Fibroblast of lung (primary cell): Measurements from ENCODE around the gene ZNF747. TPM values are rescaled to one million over a fixed set of nuclear protein-coding genes. Genes with fewer than 3 reads are reported as not detected.

Source experiments
- DNase-seq, 2 donors: peaks; one replicate each; pipeline versions ENCODE4 v3.0.0 to v3.0.0-alpha.2; 2010; ENCODE audit warnings: low read depth in 2 of 2
- H2AFZ ChIP-seq: 2 replicates; pipeline ENCODE4 v1.5.1; 2012; ENCODE audit warnings: low read length, control low read depth, inconsistent platforms
- H3K27ac ChIP-seq: 2 replicates; pipeline ENCODE4 v1.5.1; 2011; ENCODE audit warnings: low read length, control low read depth; ENCODE audit not compliant: insufficient read depth
- H3K27me3 ChIP-seq: 2 replicates; pipeline ENCODE4 v1.5.1; 2011; ENCODE audit warnings: mild to moderate bottlenecking, low read length; ENCODE audit not compliant: control insufficient read depth, insufficient read depth
- H3K36me3 ChIP-seq: 2 replicates; pipeline ENCODE4 v1.5.1; 2011; ENCODE audit warnings: low read length; ENCODE audit not compliant: control insufficient read depth, insufficient read depth
- H3K4me1 ChIP-seq: 2 replicates; pipeline ENCODE4 v1.5.1; 2011; ENCODE audit warnings: low read length; ENCODE audit not compliant: control insufficient read depth, insufficient read depth; ENCODE audit errors: extremely low read depth
- H3K4me2 ChIP-seq: 2 replicates; pipeline ENCODE4 v1.5.1; 2011; ENCODE audit warnings: low read length, control low read depth; ENCODE audit not compliant: insufficient read depth; ENCODE audit errors: extremely low read depth
- H3K4me3 ChIP-seq, 4 experiments: fragments of 200-600 bp in 1 of 4; sonication (generic) in 1 of 4; replicated peaks in 1 of 4; 2 replicates each; pipeline ENCODE4 v1.5.1; 2011 to 2016; ENCODE audit warnings: low read length in 4 of 4, low read depth in 3 of 4, mild to moderate bottlenecking in 3 of 4, control low read depth in 2 of 4, inconsistent platforms in 1 of 4, mixed read lengths in 1 of 4; ENCODE audit not compliant: insufficient read depth in 1 of 4; ENCODE audit errors: control extremely low read depth in 1 of 4
- H3K79me2 ChIP-seq: 2 replicates; pipeline ENCODE4 v1.5.1; 2012; ENCODE audit warnings: mild to moderate bottlenecking, low read length, inconsistent platforms; ENCODE audit not compliant: control insufficient read depth, insufficient read depth
- H3K9ac ChIP-seq: 2 replicates; pipeline ENCODE4 v1.5.1; 2011; ENCODE audit warnings: mild to moderate bottlenecking, low read length, control low read depth; ENCODE audit not compliant: insufficient read depth
- H3K9me3 ChIP-seq: 2 replicates; pipeline ENCODE4 v1.5.1; 2012; ENCODE audit warnings: low read depth, low read length; ENCODE audit not compliant: control insufficient read depth, insufficient read depth
- H4K20me1 ChIP-seq: 2 replicates; pipeline ENCODE4 v1.5.1; 2011; ENCODE audit warnings: low read length; ENCODE audit not compliant: control insufficient read depth, insufficient read depth; ENCODE audit errors: extremely low read depth
- EZH2 ChIP-seq: IDR thresholded peaks from 2 replicates; pipeline ENCODE4 v1.5.1; 2012; ENCODE audit warnings: low read length, control low read depth, mild to moderate bottlenecking; ENCODE audit errors: missing control alignments
- polyA plus RNA-seq, 2 donors: library from polyadenylated mRNA; depleted of rRNA in 1 of 2; stranded (reverse) in 1 of 2; unstranded in 1 of 2; fragments of >200 nt; gene quantifications; 2 replicates each; pipeline ENCODE4 v1.2.1, GENCODE V29; 2011 to 2012; ENCODE audit warnings: missing spikeins in 1 of 2
- total RNA-seq: library from RNA; depleted of rRNA; stranded (reverse); fragments of >200 nt; gene quantifications from 2 replicates; pipeline ENCODE4 v1.2.1, GENCODE V29; 2014
- TF ChIP-seq, protein P1 (sequence below), 2 donors: IDR thresholded peaks in 1 of 2; conservative IDR thresholded peaks in 1 of 2; 1 replicate in 1 of 2; 2 replicates in 1 of 2; pipeline ENCODE4 v1.5.1; 2011 to 2012; ENCODE audit warnings: low read length in 2 of 2, control low read depth in 1 of 2, inconsistent platforms in 1 of 2, low read depth in 1 of 2, mild to moderate bottlenecking in 1 of 2

ZNF747 gene
- total and polyA plus RNA-seq, 2 donors (not counting 1 experiment from before 2014, with no cell fraction given), result 4.4 to 10.6 TPM

- no peak overlapping the region for H3K4me3 ChIP-seq
- H3K79me2 ChIP-seq, result peaks cover 8% of the 10 kb centered on the region
- H2AFZ ChIP-seq, result no peak overlapping the region
- H3K4me1 ChIP-seq, result no peaks in the 10 kb centered on the region
- no peaks in the 10 kb centered on the region for H3K9me3 ChIP-seq
- H3K27ac ChIP-seq, result no peak overlapping the region
- no peak overlapping the region for H3K9ac ChIP-seq
- H3K4me2 ChIP-seq, result no peak overlapping the region
- DNase-seq, result no peak
- peaks cover 10% of the 10 kb centered on the region for H3K36me3 ChIP-seq
- H4K20me1 ChIP-seq, result no peaks in the 10 kb centered on the region
- TF ChIP-seq EZH2, result no peak
- TF ChIP-seq, protein P1, sequence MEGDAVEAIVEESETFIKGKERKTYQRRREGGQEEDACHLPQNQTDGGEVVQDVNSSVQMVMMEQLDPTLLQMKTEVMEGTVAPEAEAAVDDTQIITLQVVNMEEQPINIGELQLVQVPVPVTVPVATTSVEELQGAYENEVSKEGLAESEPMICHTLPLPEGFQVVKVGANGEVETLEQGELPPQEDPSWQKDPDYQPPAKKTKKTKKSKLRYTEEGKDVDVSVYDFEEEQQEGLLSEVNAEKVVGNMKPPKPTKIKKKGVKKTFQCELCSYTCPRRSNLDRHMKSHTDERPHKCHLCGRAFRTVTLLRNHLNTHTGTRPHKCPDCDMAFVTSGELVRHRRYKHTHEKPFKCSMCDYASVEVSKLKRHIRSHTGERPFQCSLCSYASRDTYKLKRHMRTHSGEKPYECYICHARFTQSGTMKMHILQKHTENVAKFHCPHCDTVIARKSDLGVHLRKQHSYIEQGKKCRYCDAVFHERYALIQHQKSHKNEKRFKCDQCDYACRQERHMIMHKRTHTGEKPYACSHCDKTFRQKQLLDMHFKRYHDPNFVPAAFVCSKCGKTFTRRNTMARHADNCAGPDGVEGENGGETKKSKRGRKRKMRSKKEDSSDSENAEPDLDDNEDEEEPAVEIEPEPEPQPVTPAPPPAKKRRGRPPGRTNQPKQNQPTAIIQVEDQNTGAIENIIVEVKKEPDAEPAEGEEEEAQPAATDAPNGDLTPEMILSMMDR (conservative IDR thresholded peaks at IDR 0.05 in 1 of 2, IDR thresholded peaks at IDR 0.05 in 1 of 2; ENCODE audit: low read depth in 1 of 2, low read length in 2 of 2), result no peak
- H3K27me3 ChIP-seq, result no peaks in the 10 kb centered on the region
Observed at GRCh38 chr16:30554557-30555314, 20.1 kb upstream of the ZNF747 start.

- Histone ChIP-seq H3K4me1 (no peaks in the 10 kb centered on the region), H3K4me3 (no peak overlapping the region), H3K27ac (no peak overlapping the region), H3K4me2 (no peak overlapping the region), H3K79me2 (peaks cover 8% of the 10 kb centered on the region), H3K9me3 (no peaks in the 10 kb centered on the region), H3K9ac (no peak overlapping the region), H2AFZ (no peak overlapping the region), H3K27me3 (no peaks in the 10 kb centered on the region), H4K20me1 (no peaks in the 10 kb centered on the region), H3K36me3 (peaks cover 10% of the 10 kb centered on the region)
- no peak for DNase-seq
- TF ChIP-seq EZH2, result no peak
Observed at GRCh38 chr16:30553393-30553899, 18.8 kb upstream of the ZNF747 start.

- no peaks in the 10 kb centered on the region for H4K20me1 ChIP-seq
- no peak overlapping the region for H2AFZ ChIP-seq
- no peak overlapping the region for H3K9ac ChIP-seq
- H3K27ac ChIP-seq, result no peak overlapping the region
- no peak overlapping the region for H3K4me3 ChIP-seq
- H3K9me3 ChIP-seq, result no peaks in the 10 kb centered on the region
- peaks cover 8% of the 10 kb centered on the region for H3K79me2 ChIP-seq
- TF ChIP-seq, protein P1 (conservative IDR thresholded peaks at IDR 0.05 in 1 of 2, IDR thresholded peaks at IDR 0.05 in 1 of 2; ENCODE audit: low read depth in 1 of 2, low read length in 2 of 2), result no peak
- no peak for TF ChIP-seq EZH2
- no peaks in the 10 kb centered on the region for H3K27me3 ChIP-seq
- no peak for DNase-seq
- peaks cover 10% of the 10 kb centered on the region for H3K36me3 ChIP-seq
- no peak overlapping the region for H3K4me2 ChIP-seq
- H3K4me1 ChIP-seq, result no peaks in the 10 kb centered on the region
Observed at GRCh38 chr16:30552956-30553355, 18.3 kb upstream of the ZNF747 start.
